GM15510 (cell line): ENCODE data around the gene MYH1.

Source experiments
- POLR2A ChIP-seq: IDR thresholded peaks from 3 replicates; pipeline ENCODE4 v1.6.1; 2011; ENCODE audit warnings: borderline replicate concordance; ENCODE audit not compliant: insufficient read length; ENCODE audit errors: extremely low read depth

MYH1 gene

GRCh38 chr17:10518271-10519037, at the start of gene MYH1:
MYH1 (minus strand) TSS chr17:10518542; CDS start chr17:10516642, 1,900 bp downstream.
- TF ChIP-seq POLR2A: no peak

GRCh38 chr17:10563991-10564660, 45.8 kb upstream of the MYH1 start:
- TF ChIP-seq POLR2A: no peak

- TF ChIP-seq POLR2A: no peak
These were observed 39.7 kb upstream of the MYH1 start for GRCh38 chr17:10558049-10558448.

- TF ChIP-seq POLR2A: no peak
These were observed 39.1 kb upstream of the MYH1 start for GRCh38 chr17:10557422-10557821.

DNA sequence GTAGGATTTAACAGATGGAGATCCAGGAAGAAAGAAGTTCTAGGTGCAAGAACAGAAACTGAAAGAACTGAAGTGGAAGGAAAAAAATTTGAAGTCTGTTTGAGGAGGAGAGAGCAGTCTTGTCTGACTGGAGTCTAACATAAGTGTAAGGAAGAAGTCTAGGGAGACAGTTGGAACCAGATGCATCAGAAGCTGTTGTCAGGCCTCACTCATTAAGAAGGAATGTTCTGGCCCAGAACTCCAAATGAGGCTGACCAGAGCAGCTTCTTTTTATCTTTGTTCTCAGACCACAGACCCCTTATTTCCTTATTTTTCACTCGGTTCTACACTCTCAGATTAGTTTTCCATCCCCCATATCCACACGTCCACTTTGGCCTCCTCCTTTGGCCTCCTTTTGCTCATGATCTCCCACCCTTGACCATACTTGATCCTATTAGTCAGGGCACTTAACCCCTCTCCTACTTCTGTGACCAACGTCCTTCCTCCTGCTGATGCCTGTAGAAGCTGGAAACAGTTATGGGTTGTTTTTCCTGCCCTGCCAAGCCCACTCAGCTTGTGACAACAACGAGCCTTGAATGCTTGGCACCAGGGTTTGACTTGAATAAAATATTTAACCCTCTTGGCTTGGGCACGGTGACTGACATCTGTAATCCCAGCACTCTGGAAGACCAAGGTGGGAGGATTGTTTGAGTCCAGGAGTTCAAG, 38.1 kb upstream of the MYH1 start:
- no peak for TF ChIP-seq POLR2A

- no peak for TF ChIP-seq POLR2A
These were observed 31.7 kb upstream of the MYH1 start for GRCh38 chr17:10550014-10550413.

- no peak for TF ChIP-seq POLR2A
These were observed 30.9 kb upstream of the MYH1 start, which contains the start of gene MYH2 for GRCh38 chr17:10549096-10549842. MYH2 (minus strand) TSS chr17:10549658; CDS start chr17:10547920, 1,738 bp downstream.

DNA sequence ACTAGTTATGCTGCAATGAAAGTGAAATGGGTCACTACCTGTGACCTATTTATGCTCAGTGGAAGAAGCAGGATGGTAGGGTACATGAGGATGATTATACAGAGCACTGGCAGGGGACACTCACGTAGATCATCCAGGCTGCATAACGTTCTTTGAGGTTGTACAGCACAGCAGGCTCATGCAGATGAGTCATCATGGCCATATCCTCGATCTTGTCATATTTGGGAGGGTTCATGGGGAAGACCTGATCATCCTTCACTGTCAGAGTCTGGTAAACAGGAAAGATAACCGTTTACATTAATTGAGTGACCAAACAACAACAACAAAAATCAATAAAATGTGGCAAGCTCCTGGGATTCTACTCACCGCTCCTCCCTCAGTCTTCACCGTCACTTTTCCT, 29.0 kb upstream of the MYH1 start:
- no peak for TF ChIP-seq POLR2A

GRCh38 chr17:10532026-10532425, 13.7 kb upstream of the MYH1 start:
- no peak for TF ChIP-seq POLR2A

- no peak for TF ChIP-seq POLR2A
These were observed 9.1 kb upstream of the MYH1 start for GRCh38 chr17:10527419-10527818.

- TF ChIP-seq POLR2A: no peak
These were observed 8.2 kb upstream of the MYH1 start for GRCh38 chr17:10526517-10526916.

DNA sequence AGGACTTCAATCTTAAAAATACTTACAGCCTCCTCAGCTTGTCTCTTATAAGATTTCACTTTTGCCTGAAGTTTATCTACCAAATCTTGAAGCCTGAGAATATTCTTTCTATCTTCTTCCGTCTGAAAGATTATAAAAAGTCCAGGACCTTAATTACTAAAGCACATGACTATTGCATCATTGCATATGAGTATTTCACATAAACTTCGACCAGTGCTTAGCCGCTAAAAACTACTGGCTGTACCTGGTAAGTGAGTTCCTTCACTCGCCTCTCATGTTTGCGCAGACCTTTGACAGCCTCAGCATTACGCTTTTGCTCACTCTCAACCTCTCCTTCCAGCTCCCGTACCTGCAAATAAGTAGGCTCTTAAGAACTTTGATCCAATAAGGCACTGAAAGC, 4.7 kb upstream of the MYH1 start:
- no peak for TF ChIP-seq POLR2A

DNA sequence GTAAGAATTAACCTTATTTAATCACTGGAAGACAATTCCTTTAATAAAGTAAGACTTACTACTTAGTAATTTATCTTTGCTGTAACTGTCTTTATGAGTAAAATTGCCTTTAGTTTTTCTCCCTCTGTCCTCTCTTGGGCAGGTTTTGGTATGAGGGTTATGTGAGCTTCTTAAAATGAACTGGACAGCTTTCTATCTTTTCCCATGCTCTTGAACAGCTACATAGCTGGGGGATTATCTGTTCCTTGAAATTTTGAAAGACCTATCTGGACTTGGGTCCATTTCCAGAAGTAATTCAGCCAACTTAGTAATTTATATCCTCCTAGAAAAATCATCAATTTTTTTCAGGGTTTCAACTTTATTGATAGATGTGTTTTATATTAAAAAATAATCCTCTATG, 3.6 kb upstream of the MYH1 start:
- TF ChIP-seq POLR2A: no peak

DNA sequence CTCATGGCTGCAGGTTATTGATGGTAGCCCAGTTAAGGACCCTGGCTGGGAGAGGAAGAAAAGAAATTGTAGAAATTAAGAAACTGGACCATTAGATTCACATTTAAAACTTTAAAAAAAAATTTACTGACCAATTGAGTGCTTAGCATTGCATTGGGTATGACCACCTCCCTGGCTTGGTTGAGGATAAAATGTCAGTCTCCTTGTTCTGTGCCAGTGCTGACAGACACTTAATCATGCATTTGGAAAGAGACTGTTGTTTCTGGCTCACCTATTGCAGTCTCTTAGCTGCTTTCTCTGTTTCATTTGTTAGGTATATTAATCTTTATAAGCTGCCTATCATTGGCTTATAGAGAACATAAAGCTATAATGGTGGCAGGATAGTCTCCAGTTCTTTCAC, 1.7 kb downstream of the MYH1 start:
- no peak for TF ChIP-seq POLR2A

- TF ChIP-seq POLR2A: no peak
These were observed 2.3 kb downstream of the MYH1 start for GRCh38 chr17:10516065-10516464.

- no peak for TF ChIP-seq POLR2A
These were observed 4.9 kb downstream of the MYH1 start for GRCh38 chr17:10513299-10514067.
